ENCODE data around the gene KLHL42. TPM values are rescaled to one million over a fixed set of nuclear protein-coding genes. Genes with fewer than 3 reads are reported as not detected.

Gene KLHL42
- total and polyA plus RNA-seq, 2 experiments from 2014 or later, result 7.6 to 33.2 TPM

DNA sequence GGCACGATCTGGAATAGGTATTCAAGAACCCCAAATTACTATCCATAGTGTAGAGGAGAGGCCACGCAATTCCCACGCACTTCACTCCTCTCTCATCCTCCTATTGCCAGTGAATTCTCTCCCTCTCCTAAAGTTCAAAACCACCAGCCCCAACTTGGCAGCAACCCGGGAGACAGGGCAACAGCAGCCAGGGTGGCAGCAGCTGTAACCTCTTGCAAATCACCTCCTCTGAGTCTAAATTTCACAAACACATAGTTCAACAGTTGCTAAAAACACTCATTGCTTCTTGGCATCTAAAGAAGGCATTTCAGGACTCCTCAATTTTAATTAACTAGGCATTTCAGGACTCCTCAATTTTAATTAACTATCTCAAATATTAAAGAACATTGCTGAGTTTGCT is 37.7 kb downstream of the KLHL42 start:
- H4K20me1 ChIP-seq (replicated peaks; ENCODE audit: insufficient read depth), result no peaks in the 10 kb centered on the region

DNA sequence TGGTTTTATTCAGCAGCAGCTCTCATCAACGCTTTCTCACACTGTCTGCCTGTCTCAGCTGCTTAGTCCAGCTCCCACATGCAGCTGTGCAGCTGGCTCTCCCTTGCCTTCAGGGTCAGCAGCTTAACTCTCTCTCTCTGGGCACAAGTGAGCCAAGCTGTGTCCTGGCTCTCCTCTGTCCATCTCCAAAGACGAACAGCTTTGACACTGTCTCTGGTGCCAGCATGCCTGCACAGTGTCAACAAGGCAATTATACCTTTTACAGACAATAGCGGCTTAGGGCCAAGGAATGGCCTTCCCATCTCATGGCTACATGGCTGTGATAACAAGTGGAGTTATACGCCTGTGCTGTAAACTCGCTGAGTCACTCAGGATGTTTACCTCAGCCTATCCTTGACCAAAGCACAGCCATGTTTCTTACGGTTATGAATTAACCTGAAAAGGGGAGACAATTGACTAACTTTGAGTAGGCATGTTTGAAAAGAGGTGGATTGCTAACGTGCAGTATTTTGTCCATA is 38.4 kb downstream of the KLHL42 start:
- no peaks in the 10 kb centered on the region for H3K27me3 ChIP-seq (ENCODE audit: insufficient read depth)
- no peak overlapping the region for H3K27ac ChIP-seq (ENCODE audit: low read depth)
- Mint-ChIP-seq H3K9me3 (peaks cover 9% of the 10 kb centered on the region), H3K27me3 (ENCODE audit: insufficient read depth, low read depth, poor library complexity) (peaks cover 4% of the 10 kb centered on the region), H3K36me3 (ENCODE audit: low read depth) (0 out of 3 replicates have a peak, but pooled peaks cover 2% of the 10 kb centered on the region), H3K4me3 (no peak overlapping the region), H3K27ac (no peak overlapping the region), H3K4me1 (no peaks in the 10 kb centered on the region; the same call in 2 of the 3 replicates)
- H3K36me3 ChIP-seq (ENCODE audit: insufficient read depth), result no peaks in the 10 kb centered on the region
- no peaks in the 10 kb centered on the region for H3K4me1 ChIP-seq (ENCODE audit: insufficient read depth)
- 0 out of 2 replicates have a peak overlapping the region, but pooled peaks have one; percentile 1 for H2AFZ ChIP-seq
- no peak overlapping the region for H3K4me3 ChIP-seq
- no peak for DNase-seq (ENCODE audit: low spot score)
- ATAC-seq, result no peak
- H3K9me2 ChIP-seq (ENCODE audit: insufficient read depth), result no peaks in the 10 kb centered on the region
- H3F3A ChIP-seq (replicated peaks; ENCODE audit: low read depth), result no peaks in the 10 kb centered on the region
- H3K79me2 ChIP-seq (replicated peaks; ENCODE audit: insufficient read depth), result no peaks in the 10 kb centered on the region
- TF ChIP-seq NANOG (IDR thresholded peaks at IDR 0.05; ENCODE audit: borderline replicate concordance) (no peak), STAT1 (IDR thresholded peaks at IDR 0.05; ENCODE audit: unreplicated experiment) (no peak), EZH2phosphoT487 (IDR thresholded peaks at IDR 0.05; ENCODE audit: unreplicated experiment) (no peak), ZNF331 (CRISPR knock-in tag; IDR thresholded peaks at IDR 0.05; ENCODE audit: low read depth) (no peak)
- no peak overlapping the region for H3K4me2 ChIP-seq
- no peaks in the 10 kb centered on the region for H4K20me1 ChIP-seq (replicated peaks; ENCODE audit: insufficient read depth)

More for the DNA sequence above, 37.7 kb downstream of the KLHL42 start:
- no peaks in the 10 kb centered on the region for H3K9me2 ChIP-seq (ENCODE audit: insufficient read depth)
- Mint-ChIP-seq H3K27me3 (ENCODE audit: insufficient read depth, low read depth, poor library complexity) (peaks cover 4% of the 10 kb centered on the region), H3K4me3 (no peak overlapping the region), H3K4me1 (no peaks in the 10 kb centered on the region; the same call in 2 of the 3 replicates), H3K27ac (no peak overlapping the region), H3K36me3 (ENCODE audit: low read depth) (0 out of 3 replicates have a peak, but pooled peaks cover 2% of the 10 kb centered on the region), H3K9me3 (peaks cover 9% of the 10 kb centered on the region)
- ATAC-seq (no peak), DNase-seq (ENCODE audit: low spot score) (no peak)
- no peak overlapping the region for H3K4me2 ChIP-seq
- H3K36me3 ChIP-seq (ENCODE audit: insufficient read depth), result no peaks in the 10 kb centered on the region
- TF ChIP-seq, protein P1, sequence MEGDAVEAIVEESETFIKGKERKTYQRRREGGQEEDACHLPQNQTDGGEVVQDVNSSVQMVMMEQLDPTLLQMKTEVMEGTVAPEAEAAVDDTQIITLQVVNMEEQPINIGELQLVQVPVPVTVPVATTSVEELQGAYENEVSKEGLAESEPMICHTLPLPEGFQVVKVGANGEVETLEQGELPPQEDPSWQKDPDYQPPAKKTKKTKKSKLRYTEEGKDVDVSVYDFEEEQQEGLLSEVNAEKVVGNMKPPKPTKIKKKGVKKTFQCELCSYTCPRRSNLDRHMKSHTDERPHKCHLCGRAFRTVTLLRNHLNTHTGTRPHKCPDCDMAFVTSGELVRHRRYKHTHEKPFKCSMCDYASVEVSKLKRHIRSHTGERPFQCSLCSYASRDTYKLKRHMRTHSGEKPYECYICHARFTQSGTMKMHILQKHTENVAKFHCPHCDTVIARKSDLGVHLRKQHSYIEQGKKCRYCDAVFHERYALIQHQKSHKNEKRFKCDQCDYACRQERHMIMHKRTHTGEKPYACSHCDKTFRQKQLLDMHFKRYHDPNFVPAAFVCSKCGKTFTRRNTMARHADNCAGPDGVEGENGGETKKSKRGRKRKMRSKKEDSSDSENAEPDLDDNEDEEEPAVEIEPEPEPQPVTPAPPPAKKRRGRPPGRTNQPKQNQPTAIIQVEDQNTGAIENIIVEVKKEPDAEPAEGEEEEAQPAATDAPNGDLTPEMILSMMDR (conservative IDR thresholded peaks at IDR 0.05; ENCODE audit: low read depth in 2 of 2), result no peak
- TF ChIP-seq JUNB (IDR thresholded peaks at IDR 0.05; ENCODE audit: unreplicated experiment), result no peak
- H3F3A ChIP-seq (replicated peaks; ENCODE audit: low read depth), result no peaks in the 10 kb centered on the region
- H3K27me3 ChIP-seq (ENCODE audit: insufficient read depth), result no peaks in the 10 kb centered on the region
- H3K79me2 ChIP-seq (replicated peaks; ENCODE audit: insufficient read depth), result no peaks in the 10 kb centered on the region
- no peaks in the 10 kb centered on the region for H3K4me1 ChIP-seq (ENCODE audit: insufficient read depth)
- no peak overlapping the region for H2AFZ ChIP-seq
- H3K27ac ChIP-seq (ENCODE audit: low read depth), result no peak overlapping the region
- H3K4me3 ChIP-seq, result no peak overlapping the region

DNA sequence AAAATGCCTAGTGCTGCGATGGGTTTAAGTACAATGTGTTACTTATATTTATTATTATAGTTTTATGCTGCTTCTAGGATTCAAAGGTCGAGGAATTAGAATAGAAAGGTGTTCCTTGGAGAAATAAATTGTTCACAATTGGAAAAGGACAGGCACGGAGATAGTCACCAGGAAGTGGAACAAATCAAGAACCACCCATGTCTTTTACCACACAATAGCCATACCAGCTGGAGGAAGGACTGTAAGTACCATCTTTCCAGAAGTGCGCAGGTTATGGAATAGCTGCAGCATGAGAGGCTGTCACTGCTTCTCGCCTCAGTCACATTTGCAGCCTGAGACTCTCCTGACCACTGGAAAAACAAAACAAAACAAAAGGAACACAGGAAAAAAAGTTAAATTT is 40.5 kb downstream of the KLHL42 start:
- no peaks in the 10 kb centered on the region for H4K20me1 ChIP-seq (replicated peaks; ENCODE audit: insufficient read depth)
- 0 out of 3 replicates have a peak, but pooled peaks cover 2% of the 10 kb centered on the region for H3K36me3 Mint-ChIP-seq (ENCODE audit: low read depth)
- no peak overlapping the region for H3K4me2 ChIP-seq
- H3K27me3 ChIP-seq (ENCODE audit: insufficient read depth), result no peaks in the 10 kb centered on the region
- H3K9me2 ChIP-seq (ENCODE audit: insufficient read depth), result no peaks in the 10 kb centered on the region
- ATAC-seq (no peak), DNase-seq (ENCODE audit: low spot score) (no peak)
- no peaks in the 10 kb centered on the region for H3K36me3 ChIP-seq (ENCODE audit: insufficient read depth)
- H3K27ac ChIP-seq (ENCODE audit: low read depth), result no peak overlapping the region
- H3K27me3 Mint-ChIP-seq (ENCODE audit: insufficient read depth, low read depth, poor library complexity), result peaks cover 4% of the 10 kb centered on the region
- H3K9me3 Mint-ChIP-seq, result peaks cover 9% of the 10 kb centered on the region
- no peaks in the 10 kb centered on the region; the same call in 2 of the 3 replicates for H3K4me1 Mint-ChIP-seq
- no peak overlapping the region for H2AFZ ChIP-seq
- no peaks in the 10 kb centered on the region for H3K4me1 ChIP-seq (ENCODE audit: insufficient read depth)
- H3K4me3 Mint-ChIP-seq, result no peak overlapping the region
- H3K27ac Mint-ChIP-seq, result no peak overlapping the region
- H3K79me2 ChIP-seq (replicated peaks; ENCODE audit: insufficient read depth), result no peaks in the 10 kb centered on the region
- H3F3A ChIP-seq (replicated peaks; ENCODE audit: low read depth), result no peaks in the 10 kb centered on the region
- no peak overlapping the region for H3K4me3 ChIP-seq
- TF ChIP-seq, protein P2, sequence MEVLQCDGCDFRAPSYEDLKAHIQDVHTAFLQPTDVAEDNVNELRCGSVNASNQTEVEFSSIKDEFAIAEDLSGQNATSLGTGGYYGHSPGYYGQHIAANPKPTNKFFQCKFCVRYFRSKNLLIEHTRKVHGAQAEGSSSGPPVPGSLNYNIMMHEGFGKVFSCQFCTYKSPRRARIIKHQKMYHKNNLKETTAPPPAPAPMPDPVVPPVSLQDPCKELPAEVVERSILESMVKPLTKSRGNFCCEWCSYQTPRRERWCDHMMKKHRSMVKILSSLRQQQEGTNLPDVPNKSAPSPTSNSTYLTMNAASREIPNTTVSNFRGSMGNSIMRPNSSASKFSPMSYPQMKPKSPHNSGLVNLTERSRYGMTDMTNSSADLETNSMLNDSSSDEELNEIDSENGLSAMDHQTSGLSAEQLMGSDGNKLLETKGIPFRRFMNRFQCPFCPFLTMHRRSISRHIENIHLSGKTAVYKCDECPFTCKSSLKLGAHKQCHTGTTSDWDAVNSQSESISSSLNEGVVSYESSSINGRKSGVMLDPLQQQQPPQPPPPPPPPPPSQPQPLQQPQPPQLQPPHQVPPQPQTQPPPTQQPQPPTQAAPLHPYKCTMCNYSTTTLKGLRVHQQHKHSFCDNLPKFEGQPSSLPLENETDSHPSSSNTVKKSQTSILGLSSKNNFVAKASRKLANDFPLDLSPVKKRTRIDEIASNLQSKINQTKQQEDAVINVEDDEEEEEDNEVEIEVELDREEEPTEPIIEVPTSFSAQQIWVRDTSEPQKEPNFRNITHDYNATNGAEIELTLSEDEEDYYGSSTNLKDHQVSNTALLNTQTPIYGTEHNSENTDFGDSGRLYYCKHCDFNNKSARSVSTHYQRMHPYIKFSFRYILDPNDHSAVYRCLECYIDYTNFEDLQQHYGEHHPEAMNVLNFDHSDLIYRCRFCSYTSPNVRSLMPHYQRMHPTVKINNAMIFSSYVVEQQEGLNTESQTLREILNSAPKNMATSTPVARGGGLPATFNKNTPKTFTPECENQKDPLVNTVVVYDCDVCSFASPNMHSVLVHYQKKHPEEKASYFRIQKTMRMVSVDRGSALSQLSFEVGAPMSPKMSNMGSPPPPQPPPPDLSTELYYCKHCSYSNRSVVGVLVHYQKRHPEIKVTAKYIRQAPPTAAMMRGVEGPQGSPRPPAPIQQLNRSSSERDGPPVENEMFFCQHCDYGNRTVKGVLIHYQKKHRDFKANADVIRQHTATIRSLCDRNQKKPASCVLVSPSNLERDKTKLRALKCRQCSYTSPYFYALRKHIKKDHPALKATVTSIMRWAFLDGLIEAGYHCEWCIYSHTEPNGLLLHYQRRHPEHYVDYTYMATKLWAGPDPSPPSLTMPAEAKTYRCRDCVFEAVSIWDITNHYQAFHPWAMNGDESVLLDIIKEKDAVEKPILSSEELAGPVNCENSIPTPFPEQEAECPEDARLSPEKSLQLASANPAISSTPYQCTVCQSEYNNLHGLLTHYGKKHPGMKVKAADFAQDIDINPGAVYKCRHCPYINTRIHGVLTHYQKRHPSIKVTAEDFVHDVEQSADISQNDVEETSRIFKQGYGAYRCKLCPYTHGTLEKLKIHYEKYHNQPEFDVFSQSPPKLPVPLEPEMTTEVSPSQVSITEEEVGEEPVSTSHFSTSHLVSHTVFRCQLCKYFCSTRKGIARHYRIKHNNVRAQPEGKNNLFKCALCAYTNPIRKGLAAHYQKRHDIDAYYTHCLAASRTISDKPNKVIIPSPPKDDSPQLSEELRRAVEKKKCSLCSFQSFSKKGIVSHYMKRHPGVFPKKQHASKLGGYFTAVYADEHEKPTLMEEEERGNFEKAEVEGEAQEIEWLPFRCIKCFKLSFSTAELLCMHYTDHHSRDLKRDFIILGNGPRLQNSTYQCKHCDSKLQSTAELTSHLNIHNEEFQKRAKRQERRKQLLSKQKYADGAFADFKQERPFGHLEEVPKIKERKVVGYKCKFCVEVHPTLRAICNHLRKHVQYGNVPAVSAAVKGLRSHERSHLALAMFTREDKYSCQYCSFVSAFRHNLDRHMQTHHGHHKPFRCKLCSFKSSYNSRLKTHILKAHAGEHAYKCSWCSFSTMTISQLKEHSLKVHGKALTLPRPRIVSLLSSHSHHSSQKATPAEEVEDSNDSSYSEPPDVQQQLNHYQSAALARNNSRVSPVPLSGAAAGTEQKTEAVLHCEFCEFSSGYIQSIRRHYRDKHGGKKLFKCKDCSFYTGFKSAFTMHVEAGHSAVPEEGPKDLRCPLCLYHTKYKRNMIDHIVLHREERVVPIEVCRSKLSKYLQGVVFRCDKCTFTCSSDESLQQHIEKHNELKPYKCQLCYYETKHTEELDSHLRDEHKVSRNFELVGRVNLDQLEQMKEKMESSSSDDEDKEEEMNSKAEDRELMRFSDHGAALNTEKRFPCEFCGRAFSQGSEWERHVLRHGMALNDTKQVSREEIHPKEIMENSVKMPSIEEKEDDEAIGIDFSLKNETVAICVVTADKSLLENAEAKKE (CRISPR knock-in tag; IDR thresholded peaks at IDR 0.05), result no peak
- no peak for TF ChIP-seq CREB1 (CRISPR knock-in tag; IDR thresholded peaks at IDR 0.05; ENCODE audit: low read depth)
- no peak for TF ChIP-seq EZH2 (IDR thresholded peaks at IDR 0.05; ENCODE audit: low read depth, unreplicated experiment)

Data from GM23338 (cell line).